CD4-positive, alpha-beta memory T cell (primary cell): ENCODE measurements around the gene OR5D14. TPM values are rescaled to one million over a fixed set of nuclear protein-coding genes. Genes with fewer than 3 reads are reported as not detected.

Experiments used
- CTCF ChIA-PET: fragments of 350-600 bp; sonication (Branson Sonifier 250); formaldehyde crosslinking; loops from one replicate; lab custom pipeline; 2021; ENCODE audit warnings: inconsistent platforms; ENCODE audit not compliant: partially characterized antibody; lab: Charles Lee
- POLR2A ChIA-PET: fragments of 350-600 bp; sonication (Branson Sonifier 250); formaldehyde crosslinking; loops from one replicate; lab custom pipeline; 2021; ENCODE audit not compliant: partially characterized antibody; lab: Charles Lee
- DNase-seq, 5 donors: peaks; one replicate each; pipeline versions ENCODE4 v3.0.0 to v3.0.0-alpha.2; 2020 to 2022; ENCODE audit warnings: mixed read lengths in 1 of 5
- H3K27ac ChIP-seq: one replicate; pipeline ENCODE4 v1.7.0; 2013; ENCODE audit warnings: low read depth, low read length
- H3K27me3 ChIP-seq: 2 replicates; pipeline ENCODE4 v1.7.0; 2013; ENCODE audit warnings: mild to moderate bottlenecking, low read length, moderate library complexity; ENCODE audit not compliant: insufficient read depth
- H3K36me3 ChIP-seq: 2 replicates; pipeline ENCODE4 v1.7.0; 2013; ENCODE audit warnings: mild to moderate bottlenecking, low read length, moderate library complexity; ENCODE audit not compliant: insufficient read depth
- H3K4me1 ChIP-seq: 2 replicates; pipeline ENCODE4 v1.7.0; 2013; ENCODE audit warnings: mild to moderate bottlenecking, low read length, moderate library complexity; ENCODE audit not compliant: insufficient read depth
- H3K4me3 ChIP-seq, 2 donors: one replicate each; pipeline ENCODE4 v1.7.0; 2013; ENCODE audit warnings: low read length in 2 of 2, mild to moderate bottlenecking in 1 of 2
- H3K9me3 ChIP-seq, 2 donors: one replicate each; pipeline ENCODE4 v1.7.0; 2013; ENCODE audit warnings: low read length in 2 of 2, control low read depth in 1 of 2; ENCODE audit not compliant: control insufficient read depth in 1 of 2
- H3K27ac Mint-ChIP-seq, 7 donors: one replicate each; pipeline ENCODE4 v1.8.0; 2020 to 2021; ENCODE audit warnings: mixed read lengths in 7 of 7, mild to moderate bottlenecking in 6 of 7, inconsistent platforms in 3 of 7, moderate library complexity in 3 of 7
- H3K27me3 Mint-ChIP-seq, 2 donors: one replicate each; pipeline ENCODE4 v1.8.0; 2020 to 2021; ENCODE audit warnings: mixed read lengths in 2 of 2
- H3K36me3 Mint-ChIP-seq, 2 donors: one replicate each; pipeline ENCODE4 v1.8.0; 2020 to 2021; ENCODE audit warnings: mixed read lengths in 2 of 2, inconsistent platforms in 1 of 2, mild to moderate bottlenecking in 1 of 2
- H3K4me1 Mint-ChIP-seq, 4 donors: one replicate each; pipeline ENCODE4 v1.8.0; 2020 to 2021; ENCODE audit warnings: mixed read lengths in 4 of 4, mild to moderate bottlenecking in 1 of 4
- H3K4me3 Mint-ChIP-seq, 8 donors: one replicate each; pipeline ENCODE4 v1.8.0; 2020 to 2021; ENCODE audit warnings: mixed read lengths in 8 of 8, mild to moderate bottlenecking in 7 of 8, moderate library complexity in 6 of 8, inconsistent platforms in 3 of 8
- H3K9me3 Mint-ChIP-seq, 8 donors: one replicate each; pipeline ENCODE4 v1.8.0; 2020 to 2021; ENCODE audit warnings: mixed read lengths in 8 of 8, mild to moderate bottlenecking in 5 of 8, inconsistent platforms in 3 of 8, moderate library complexity in 1 of 8
- intact Hi-C: fragments of 100-400 bp; cut with micrococcal nuclease; formaldehyde crosslinking; loops from one replicate; pipeline ENCODE4 v1.15.1; 2023
- polyA plus RNA-seq, 2 donors: library from polyadenylated mRNA; unstranded; fragments of 300-500 nt; fragmentation: Illumina TruSeq; gene quantifications; one replicate each; pipeline ENCODE4 v1.2.3, GENCODE V29; 2021
- total RNA-seq, 2 experiments: library from RNA; stranded (reverse); gene quantifications; one replicate each; pipeline ENCODE4 v1.2.3, GENCODE V29; 2021

The OR5D14 gene
- total RNA-seq (not detected), polyA plus RNA-seq (not detected)

- H3K27ac ChIP-seq: no peak within 1 kb of the TSS
- no peak for DNase-seq
- H3K27me3 ChIP-seq: no peaks in the 10 kb centered on the region
- ChIA-PET CTCF (no interaction called here), POLR2A (no interaction called here)
- peaks cover 7 to 22% (median 17%) of the 10 kb centered on the region in 8 donors for H3K9me3 Mint-ChIP-seq
- intact Hi-C loops: no loop called here
- H3K9me3 ChIP-seq: no peaks in the 10 kb centered on the region
- H3K4me1 ChIP-seq: no peaks in the 10 kb centered on the region
- no peak within 1 kb of the TSS for H3K4me3 ChIP-seq
- no peak within 1 kb of the TSS for H3K4me3 Mint-ChIP-seq
- no peak within 1 kb of the TSS for H3K27ac Mint-ChIP-seq
- H3K27me3 Mint-ChIP-seq: no peaks in the 10 kb centered on the region
- no peaks in the 10 kb centered on the region for H3K36me3 ChIP-seq
- no peaks in the 10 kb centered on the region for H3K4me1 Mint-ChIP-seq
- H3K36me3 Mint-ChIP-seq: no peaks in the 10 kb centered on the region
Observed at GRCh38 chr11:55795256-55795655, at the start of gene OR5D14. Gene OR5D14, plus strand, starts transcription at chr11:55795556. Its CDS starts 0 bp downstream, at chr11:55795556.

DNA sequence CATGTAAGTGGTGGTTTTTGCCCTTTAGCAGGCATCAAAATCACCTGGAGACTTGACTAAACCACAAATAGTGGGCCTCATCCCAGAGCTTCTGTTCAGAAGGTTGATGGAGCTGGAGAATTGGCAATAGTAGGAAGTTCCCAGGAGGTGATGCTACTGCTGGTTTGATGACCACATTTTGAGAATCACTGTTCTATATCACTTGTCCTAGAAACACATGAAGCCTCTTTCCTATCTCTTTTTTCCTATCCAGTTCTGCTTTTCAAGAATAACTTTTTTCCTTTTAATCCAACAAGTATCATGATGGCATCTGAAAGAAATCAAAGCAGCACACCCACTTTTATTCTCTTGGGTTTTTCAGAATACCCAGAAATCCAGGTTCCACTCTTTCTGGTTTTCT lies 22.2 kb upstream of the OR5D14 start, which contains the start of gene OR5D13:
OR5D13 (plus strand) TSS at position 301 of the 400 bp plus-strand sequence; CDS start at position 301, 0 bp downstream.
- Histone ChIP-seq H3K4me3 (no peak within 1 kb of the TSS), H3K9me3 (peaks cover 0 to 3% of the 10 kb centered on the region in 2 donors), H3K4me1 (no peaks in the 10 kb centered on the region), H3K36me3 (no peaks in the 10 kb centered on the region), H3K27ac (no peak within 1 kb of the TSS), H3K27me3 (no peaks in the 10 kb centered on the region)
- ChIA-PET CTCF (no interaction called here), POLR2A (no interaction called here)
- no peaks in the 10 kb centered on the region for H3K27me3 Mint-ChIP-seq
- peaks cover 4 to 38% (median 18%) of the 10 kb centered on the region in 8 donors for H3K9me3 Mint-ChIP-seq
- intact Hi-C loops: no loop called here
- DNase-seq: no peak
- H3K4me3 Mint-ChIP-seq: no peak within 1 kb of the TSS
- H3K27ac Mint-ChIP-seq: no peak within 1 kb of the TSS
- no peaks in the 10 kb centered on the region for H3K4me1 Mint-ChIP-seq
- no peaks in the 10 kb centered on the region for H3K36me3 Mint-ChIP-seq

DNA sequence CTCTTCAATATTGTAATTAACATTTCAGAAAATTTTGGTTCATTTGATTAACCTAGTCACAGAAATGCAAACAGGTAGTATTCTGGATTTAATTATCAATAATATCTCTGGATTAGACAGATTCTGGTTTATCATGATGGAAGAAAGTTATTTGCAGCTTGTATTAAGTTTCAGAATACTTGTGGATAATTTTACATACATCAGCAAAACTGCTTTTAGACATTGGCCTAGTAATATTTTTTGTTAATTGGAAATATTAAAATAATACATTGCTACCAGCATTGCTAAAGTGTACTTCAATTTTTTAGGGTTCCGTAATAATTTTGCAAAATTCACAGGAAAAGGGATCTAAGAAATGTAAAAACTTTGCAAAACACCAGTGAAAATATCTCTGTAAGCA lies 3.8 kb upstream of the OR5D14 start:
- Histone ChIP-seq H3K27ac (no peak overlapping the region), H3K4me3 (no peak overlapping the region), H3K36me3 (no peaks in the 10 kb centered on the region), H3K27me3 (no peaks in the 10 kb centered on the region), H3K4me1 (no peaks in the 10 kb centered on the region), H3K9me3 (no peaks in the 10 kb centered on the region)
- H3K36me3 Mint-ChIP-seq: no peaks in the 10 kb centered on the region
- H3K27me3 Mint-ChIP-seq: no peaks in the 10 kb centered on the region
- no peak overlapping the region for H3K4me3 Mint-ChIP-seq
- H3K27ac Mint-ChIP-seq: no peak overlapping the region
- peaks cover 7 to 16% (median 11%) of the 10 kb centered on the region in 8 donors for H3K9me3 Mint-ChIP-seq
- no peaks in the 10 kb centered on the region for H3K4me1 Mint-ChIP-seq
- DNase-seq: no peak
- intact Hi-C loops: no loop called here
- ChIA-PET CTCF (no interaction called here), POLR2A (no interaction called here)

DNA sequence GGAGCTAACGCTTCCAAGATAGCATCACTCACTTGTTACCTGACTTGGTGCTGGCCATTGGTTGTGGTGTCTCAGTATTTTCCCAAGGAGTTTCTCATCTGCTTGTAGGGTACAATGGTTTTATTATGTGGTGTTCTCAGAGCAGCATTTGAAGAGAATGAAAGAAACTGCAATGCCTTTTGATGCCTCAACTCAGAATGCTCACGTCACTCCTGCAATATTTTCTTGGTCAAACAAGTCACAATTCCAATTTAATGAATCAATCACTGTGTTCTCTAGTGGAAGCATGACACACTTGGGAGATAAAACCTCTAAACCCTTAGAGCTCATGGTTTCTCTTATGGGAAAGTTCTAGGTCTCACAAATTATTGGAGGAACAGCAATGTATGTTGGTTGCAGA lies 2.0 kb upstream of the OR5D14 start:
- H3K4me3 Mint-ChIP-seq: no peak overlapping the region
- POLR2A ChIA-PET: no interaction called here
- no peaks in the 10 kb centered on the region for H3K27me3 Mint-ChIP-seq
- no peaks in the 10 kb centered on the region for H3K4me1 Mint-ChIP-seq
- DNase-seq: no peak
- H3K4me1 ChIP-seq: no peaks in the 10 kb centered on the region
- H3K27ac Mint-ChIP-seq: no peak overlapping the region
- no peak overlapping the region for H3K27ac ChIP-seq
- peaks cover 4 to 14% (median 9%) of the 10 kb centered on the region in 8 donors for H3K9me3 Mint-ChIP-seq
- no peaks in the 10 kb centered on the region for H3K27me3 ChIP-seq
- intact Hi-C loops: no loop called here
- H3K9me3 ChIP-seq: no peaks in the 10 kb centered on the region
- no peaks in the 10 kb centered on the region for H3K36me3 ChIP-seq
- CTCF ChIA-PET: no interaction called here
- H3K4me3 ChIP-seq: no peak overlapping the region
- H3K36me3 Mint-ChIP-seq: no peaks in the 10 kb centered on the region

DNA sequence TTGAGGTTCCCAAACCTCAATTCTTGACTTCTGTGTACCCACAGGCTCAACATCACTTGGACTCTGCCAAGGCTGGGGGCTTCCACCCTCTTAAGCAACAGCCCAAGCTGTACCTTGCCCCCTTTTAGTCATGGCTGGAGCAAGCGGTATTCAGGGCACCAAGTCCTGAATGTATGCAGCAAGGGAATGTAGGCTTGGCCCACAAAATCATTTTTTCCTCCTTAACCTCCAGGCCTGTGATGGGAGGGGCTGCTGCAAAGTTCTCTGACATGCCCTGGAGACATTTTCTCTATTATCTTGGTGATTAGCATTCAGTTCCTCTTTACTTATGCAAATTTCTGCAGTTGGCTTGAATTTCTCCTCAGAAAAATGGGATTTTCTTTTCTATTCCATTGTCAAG lies 10.9 kb downstream of the OR5D14 start:
- Histone ChIP-seq H3K27me3 (no peaks in the 10 kb centered on the region), H3K36me3 (no peaks in the 10 kb centered on the region), H3K27ac (no peak overlapping the region), H3K9me3 (peaks cover 0 to 11% of the 10 kb centered on the region in 2 donors), H3K4me1 (no peaks in the 10 kb centered on the region), H3K4me3 (no peak overlapping the region)
- Mint-ChIP-seq H3K27ac (no peak overlapping the region), H3K36me3 (no peaks in the 10 kb centered on the region), H3K4me1 (no peaks in the 10 kb centered on the region), H3K9me3 (peaks cover 9 to 36% (median 27%) of the 10 kb centered on the region in 8 donors), H3K4me3 (no peak overlapping the region), H3K27me3 (no peaks in the 10 kb centered on the region)
- CTCF ChIA-PET: no interaction called here
- no peak for DNase-seq
- POLR2A ChIA-PET: no interaction called here
- intact Hi-C loops: no loop called here

DNA sequence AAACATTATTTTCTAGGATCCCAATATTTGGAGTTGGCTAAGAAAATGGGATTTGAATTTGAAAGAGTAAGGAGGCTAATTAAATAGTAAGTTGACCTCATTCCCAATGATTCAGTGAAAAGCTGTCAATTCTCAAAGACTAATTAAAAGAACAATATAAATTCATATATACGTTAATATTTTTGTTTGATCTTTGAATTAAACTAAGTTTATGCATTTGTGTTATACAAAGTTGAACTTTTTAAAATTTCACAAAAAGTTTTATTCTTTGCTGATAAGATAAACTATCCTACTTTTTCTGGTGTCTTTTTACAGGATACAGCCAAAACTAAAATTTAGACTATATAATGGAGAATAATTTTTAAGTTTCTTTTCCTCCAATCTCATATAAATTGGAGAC lies 15.7 kb downstream of the OR5D14 start, which contains the start of gene OR5L1:
OR5L1 (plus strand) TSS at position 301 of the 400 bp plus-strand sequence. CDS start 100 bp downstream, outside the sequence.
- Histone ChIP-seq H3K4me3 (no peak within 1 kb of the TSS), H3K9me3 (peaks cover 0 to 11% of the 10 kb centered on the region in 2 donors), H3K27ac (no peak within 1 kb of the TSS), H3K4me1 (no peaks in the 10 kb centered on the region), H3K36me3 (no peaks in the 10 kb centered on the region), H3K27me3 (no peaks in the 10 kb centered on the region)
- Mint-ChIP-seq H3K4me1 (no peaks in the 10 kb centered on the region), H3K27me3 (no peaks in the 10 kb centered on the region), H3K36me3 (no peaks in the 10 kb centered on the region), H3K27ac (peak within 1 kb of the TSS in 1 of 7 donors; percentile 54), H3K4me3 (no peak within 1 kb of the TSS), H3K9me3 (peaks cover 12 to 39% (median 23%) of the 10 kb centered on the region in 8 donors)
- no peak for DNase-seq
- ChIA-PET CTCF (no interaction called here), POLR2A (no interaction called here)
- intact Hi-C loops: no loop called here

GRCh38 chr11:55819330-55819729 lies 24.0 kb downstream of the OR5D14 start, which contains the start of gene OR5D18:
Gene OR5D18, plus strand, starts transcription at chr11:55819630. Its CDS starts 0 bp downstream, at chr11:55819630.
- Mint-ChIP-seq H3K27me3 (no peaks in the 10 kb centered on the region), H3K9me3 (peaks cover 8 to 44% (median 27%) of the 10 kb centered on the region in 8 donors), H3K4me3 (no peak within 1 kb of the TSS), H3K4me1 (no peaks in the 10 kb centered on the region), H3K36me3 (no peaks in the 10 kb centered on the region), H3K27ac (no peak within 1 kb of the TSS)
- no peak for DNase-seq
- no peaks in the 10 kb centered on the region for H3K4me1 ChIP-seq
- no peaks in the 10 kb centered on the region for H3K36me3 ChIP-seq
- CTCF ChIA-PET: no interaction called here
- intact Hi-C loops: no loop called here
- no peaks in the 10 kb centered on the region for H3K27me3 ChIP-seq
- H3K9me3 ChIP-seq: no peaks in the 10 kb centered on the region
- POLR2A ChIA-PET: no interaction called here
- no peak within 1 kb of the TSS for H3K27ac ChIP-seq
- H3K4me3 ChIP-seq: no peak within 1 kb of the TSS
